Pancreas (tissue), 10 donors: ENCODE data around the gene CHST13. TPM values are rescaled to one million over a fixed set of nuclear protein-coding genes. Genes with fewer than 3 reads are reported as not detected.

Experiments used
- ATAC-seq, 4 donors: fragments of 200-7000 bp; cut with Tn5 transposase; one replicate each; pipeline versions ENCODE4 v1.8.0 to v1.9.1; 2020; ENCODE audit warnings: mild to moderate bottlenecking in 4 of 4, moderate library complexity in 4 of 4
- DNase-seq, 6 donors: peaks; one replicate each; pipeline ENCODE4 v3.0.0-alpha.2; 2020
- FAIRE-seq: peaks from 2 replicates; lab custom pipeline; 2012; peaks lifted over from hg19 to GRCh38; lab: Jason Lieb, UNC
- H3K27ac ChIP-seq, 4 donors: fragments of 200-600 bp; sonication (generic); 1 replicate in 3 of 4; 2 replicates in 1 of 4; pipeline versions ENCODE4 v1.5.0 to v1.8.0; 2020
- H3K27me3 ChIP-seq, 4 donors: fragments of 200-600 bp; one replicate each; pipeline ENCODE4 v1.8.0; 2021
- H3K36me3 ChIP-seq, 3 donors: fragments of 200-600 bp; sonication (generic) in 1 of 3; one replicate each; pipeline versions ENCODE4 v1.5.0 to v1.8.0; 2020 to 2021
- H3K4me1 ChIP-seq, 3 donors: fragments of 200-600 bp; one replicate each; pipeline ENCODE4 v1.8.0; 2021
- H3K4me3 ChIP-seq, 4 donors: fragments of 200-600 bp; sonication (generic) in 2 of 4; one replicate each; pipeline versions ENCODE4 v1.5.0 to v1.8.0; 2020 to 2021
- H3K9me3 ChIP-seq, 4 donors: fragments of 200-600 bp; one replicate each; pipeline ENCODE4 v1.8.0; 2021
- CTCF ChIP-seq, 4 donors: fragments of 200-600 bp; sonication (generic) in 3 of 4; IDR thresholded peaks; one replicate each; pipeline versions ENCODE4 v1.5.0 to v1.8.0; 2021; ENCODE audit warnings: antibody characterized with exemption in 4 of 4
- WGBS, 2 donors: extraction: QIAGEN DNeasy Blood & Tissue Kit; methylation state at CpG; one replicate each; pipeline ENCODE4 v1.1.7; 2013; 5-methylcytosine and 5-hydroxymethylcytosine counted together
- intact Hi-C, 3 donors: fragments of 100-400 bp; cut with DNase I; formaldehyde crosslinking; loops; one replicate each; pipeline versions ENCODE4 v1.11.1 to v1.14.2; 2022
- polyA plus RNA-seq, 2 donors: library from polyadenylated mRNA; stranded (reverse); fragments of 200-250 nt; gene quantifications; one replicate each; pipeline ENCODE4 v1.2.3, GENCODE V29; 2013
- total RNA-seq, 6 donors: library from RNA; stranded (reverse); fragmentation: NEBNext Ultra II Directional in 4 of 6; extraction: Animal tissue kit (Norgen Biotek cat#: 25700) in 4 of 6; gene quantifications; one replicate each; pipeline versions ENCODE4 v1.2.1 to v1.2.4, GENCODE V29; 2021 to 2023
- donor health status: healthy with polysubstance abuse.
- donor health status: DM: no; HTN: no; CAD: no; lungs with moderate emphysema.
- donor health status: DM: no; HTN: no; CAD: no.
- donor health status: control.
- donor health status: control.
- donor health status: Bipolar disorder and iron deficiency.
- donor health status: DM: yes; HTN: yes; CAD: no.
- donor health status: DM: no; HTN: no; CAD: no.
- donor health status: DM: no; HTN: no; CAD: no.
- donor health status: DM: yes; HTN: yes; CAD: no.

The CHST13 gene
- total and polyA plus RNA-seq, 8 donors, result 0.08 to 0.28 (median 0.19) TPM; not detected in 2

DNA sequence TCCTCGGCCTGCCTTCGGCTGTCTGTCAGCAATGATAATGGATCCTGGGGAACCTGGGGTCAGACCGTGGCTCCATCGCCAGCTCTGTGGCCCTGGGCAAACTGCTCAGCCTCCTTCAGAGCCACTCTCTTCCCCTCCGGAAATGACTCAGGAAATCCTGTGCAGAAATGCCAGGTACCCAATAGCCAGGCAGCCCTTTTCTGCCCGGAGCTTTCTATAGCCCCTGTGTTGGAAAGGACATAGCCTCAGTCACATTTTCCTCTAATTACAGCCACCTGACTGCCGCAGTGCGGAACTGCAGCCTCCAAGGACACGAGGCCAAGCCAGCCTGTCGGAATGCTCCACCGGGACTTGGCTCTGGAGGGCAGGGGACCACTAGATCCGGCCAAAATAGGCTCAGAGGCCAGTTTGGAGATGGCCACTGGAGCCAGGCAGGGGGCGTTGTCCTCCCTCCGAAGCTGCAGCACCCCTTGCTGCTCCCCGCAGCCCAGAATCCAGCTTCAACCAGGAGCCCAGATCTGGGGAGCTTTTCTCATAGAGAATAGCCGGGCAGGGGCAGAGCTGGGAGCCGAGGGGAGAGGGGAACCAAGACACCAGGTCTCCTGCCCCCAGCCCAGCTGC lies 36.7 kb upstream of the CHST13 start:
- FAIRE-seq (no peak), DNase-seq (peak in 1 of 6 donors; percentile 40)

GRCh38 chr3:126488185-126488584 lies 35.8 kb upstream of the CHST13 start:
- H3K27ac ChIP-seq, result no peak overlapping the region
- 82 to 89% methylated on average over 14 of the region's 14 CpGs for WGBS, 2 donors
- no peaks in the 10 kb centered on the region for H3K27me3 ChIP-seq
- DNase-seq (peak in 1 of 6 donors; percentile 39), ATAC-seq (no peak), FAIRE-seq (no peak)
- H3K4me3 ChIP-seq, result no peak overlapping the region
- intact Hi-C loops, result no loop called here
- no peaks in the 10 kb centered on the region for H3K4me1 ChIP-seq
- no peaks in the 10 kb centered on the region for H3K9me3 ChIP-seq
- H3K36me3 ChIP-seq, result no peaks in the 10 kb centered on the region
- TF ChIP-seq CTCF (IDR thresholded peaks at IDR 0.05), result no peak

More for the DNA sequence above, 36.7 kb upstream of the CHST13 start:
- no peaks in the 10 kb centered on the region for H3K27me3 ChIP-seq
- peak in 3 of 4 donors; percentile 27 to 57 (median 52) for ATAC-seq
- no peaks in the 10 kb centered on the region for H3K9me3 ChIP-seq
- no peak overlapping the region for H3K27ac ChIP-seq
- intact Hi-C loops, result no loop called here
- H3K4me1 ChIP-seq, result no peaks in the 10 kb centered on the region
- no peaks in the 10 kb centered on the region for H3K36me3 ChIP-seq
- WGBS, 2 donors, result 50 to 51% methylated on average over 17 of the region's 17 CpGs
- H3K4me3 ChIP-seq, result no peak overlapping the region
- TF ChIP-seq CTCF (IDR thresholded peaks at IDR 0.05), result no peak

GRCh38 chr3:126488886-126489569 lies 34.9 kb upstream of the CHST13 start:
- ATAC-seq, result no peak
- TF ChIP-seq CTCF (IDR thresholded peaks at IDR 0.05), result no peak
- Histone ChIP-seq H3K36me3 (no peaks in the 10 kb centered on the region), H3K27me3 (no peaks in the 10 kb centered on the region), H3K4me1 (no peaks in the 10 kb centered on the region), H3K27ac (no peak overlapping the region), H3K9me3 (no peaks in the 10 kb centered on the region), H3K4me3 (no peak overlapping the region)
- intact Hi-C loops, result no loop called here
- WGBS, 2 donors, result 84 to 87% methylated on average over 16 of the region's 16 CpGs
- no peak for FAIRE-seq
- peak in 1 of 6 donors; percentile 33 for DNase-seq

GRCh38 chr3:126490619-126491018 lies 33.3 kb upstream of the CHST13 start:
- peak in 1 of 6 donors; percentile 42 for DNase-seq

More at GRCh38 chr3:126490619-126491018, 33.3 kb upstream of the CHST13 start:
- Histone ChIP-seq H3K4me3 (no peak overlapping the region), H3K36me3 (no peaks in the 10 kb centered on the region), H3K27me3 (no peaks in the 10 kb centered on the region), H3K4me1 (no peaks in the 10 kb centered on the region), H3K27ac (no peak overlapping the region), H3K9me3 (no peaks in the 10 kb centered on the region)
- intact Hi-C loops, result no loop called here
- FAIRE-seq, result no peak
- WGBS, 2 donors, result 41 to 46% methylated on average over 6 of the region's 6 CpGs
- TF ChIP-seq CTCF (IDR thresholded peaks at IDR 0.05), result no peak
- peak; percentile 66 to 83 (median 73) for ATAC-seq
